Breast epithelium (tissue), 3 donors: Measurements from ENCODE around the gene TPM4.

ENCODE experiments used
- POLR2A ChIP-seq: fragments of 450-650 bp; IDR thresholded peaks from one replicate; pipeline ENCODE4 v1.6.1; 2016; ENCODE audit warnings: antibody characterized with exemption, mild to moderate bottlenecking, moderate library complexity
- TF ChIP-seq, protein P1 (sequence below), 3 donors: fragments of 450-650 bp; IDR thresholded peaks; one replicate each; pipeline ENCODE4 v1.5.1; 2016 to 2017; ENCODE audit warnings: antibody characterized with exemption in 3 of 3, mild to moderate bottlenecking in 3 of 3, moderate library complexity in 3 of 3

DNA sequence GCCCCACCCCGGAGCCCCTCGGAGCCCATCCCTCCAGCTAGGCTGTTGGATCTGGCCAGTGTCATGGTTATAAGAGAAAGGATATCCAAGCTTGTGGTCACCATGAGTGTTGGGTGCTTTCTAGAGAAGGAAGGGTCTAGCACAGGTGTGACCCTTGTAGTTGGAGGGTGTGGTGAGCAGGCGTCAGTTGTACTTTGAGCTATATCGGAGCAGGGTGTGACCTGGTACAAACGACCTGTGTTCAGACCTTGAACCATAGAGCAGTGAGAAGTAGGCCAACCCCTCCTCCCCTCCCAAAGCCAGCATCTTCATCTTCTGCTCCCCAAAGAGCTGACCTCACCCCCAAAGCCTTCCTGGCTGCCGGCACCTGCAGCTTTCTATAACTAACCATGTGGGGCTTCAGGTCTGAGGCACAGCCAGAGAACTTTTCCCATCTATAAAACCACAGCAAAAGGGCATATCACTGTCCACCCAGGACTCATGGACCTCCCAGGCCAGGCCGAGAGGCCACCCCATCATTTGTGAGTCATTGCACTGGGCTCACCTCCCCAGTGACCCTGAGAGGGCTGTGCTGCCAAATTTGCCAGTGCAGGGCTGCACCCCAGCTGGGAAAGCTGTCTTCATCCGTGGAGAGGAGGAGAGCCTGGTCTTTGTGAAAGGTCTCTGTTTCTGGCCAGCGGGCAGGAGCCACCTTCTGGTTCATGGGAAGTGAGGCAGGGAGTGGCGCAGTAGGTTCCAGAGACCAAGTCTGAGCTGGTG lies 49.6 kb downstream of the TPM4 start:
- TF ChIP-seq POLR2A: no peak
- TF ChIP-seq, protein P1, sequence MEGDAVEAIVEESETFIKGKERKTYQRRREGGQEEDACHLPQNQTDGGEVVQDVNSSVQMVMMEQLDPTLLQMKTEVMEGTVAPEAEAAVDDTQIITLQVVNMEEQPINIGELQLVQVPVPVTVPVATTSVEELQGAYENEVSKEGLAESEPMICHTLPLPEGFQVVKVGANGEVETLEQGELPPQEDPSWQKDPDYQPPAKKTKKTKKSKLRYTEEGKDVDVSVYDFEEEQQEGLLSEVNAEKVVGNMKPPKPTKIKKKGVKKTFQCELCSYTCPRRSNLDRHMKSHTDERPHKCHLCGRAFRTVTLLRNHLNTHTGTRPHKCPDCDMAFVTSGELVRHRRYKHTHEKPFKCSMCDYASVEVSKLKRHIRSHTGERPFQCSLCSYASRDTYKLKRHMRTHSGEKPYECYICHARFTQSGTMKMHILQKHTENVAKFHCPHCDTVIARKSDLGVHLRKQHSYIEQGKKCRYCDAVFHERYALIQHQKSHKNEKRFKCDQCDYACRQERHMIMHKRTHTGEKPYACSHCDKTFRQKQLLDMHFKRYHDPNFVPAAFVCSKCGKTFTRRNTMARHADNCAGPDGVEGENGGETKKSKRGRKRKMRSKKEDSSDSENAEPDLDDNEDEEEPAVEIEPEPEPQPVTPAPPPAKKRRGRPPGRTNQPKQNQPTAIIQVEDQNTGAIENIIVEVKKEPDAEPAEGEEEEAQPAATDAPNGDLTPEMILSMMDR (IDR thresholded peaks at IDR 0.05): no peak
